Stimulated activated memory B cell treated with anti-CD40 and anti-IgM and Interleukin-4, amounts not matched to agents 10 μg/mL and 1 μg/mL and 100 μg/mL, for 72 hours (primary cell): ENCODE data around the gene CADPS2.

Source experiments
- ATAC-seq: fragments of 150-1000 bp; cut with Tn5 transposase; 2 replicates; pipeline ENCODE4 v1.10.0; 2021
- H3K27ac Mint-ChIP-seq: one replicate; pipeline ENCODE4 v1.8.0; 2022; ENCODE audit warnings: mild to moderate bottlenecking, mixed read lengths
- H3K27me3 Mint-ChIP-seq: one replicate; pipeline ENCODE4 v1.8.0; 2022; ENCODE audit warnings: mixed read lengths
- H3K36me3 Mint-ChIP-seq: one replicate; pipeline ENCODE4 v1.8.0; 2022; ENCODE audit warnings: mixed read lengths
- H3K4me1 Mint-ChIP-seq: one replicate; pipeline ENCODE4 v1.8.0; 2022; ENCODE audit warnings: mixed read lengths
- H3K4me3 Mint-ChIP-seq: one replicate; pipeline ENCODE4 v1.8.0; 2022; ENCODE audit warnings: mild to moderate bottlenecking, moderate library complexity, mixed read lengths
- H3K9me3 Mint-ChIP-seq: one replicate; pipeline ENCODE4 v1.8.0; 2022; ENCODE audit warnings: mixed read lengths

Gene CADPS2

GRCh38 chr7:122764902-122765301 is 121.4 kb downstream of the CADPS2 start:
- Mint-ChIP-seq H3K36me3 (no peaks in the 10 kb centered on the region), H3K4me3 (no peak overlapping the region), H3K27ac (no peak overlapping the region), H3K4me1 (no peaks in the 10 kb centered on the region), H3K9me3 (no peaks in the 10 kb centered on the region), H3K27me3 (no peaks in the 10 kb centered on the region)
- no peak for ATAC-seq

GRCh38 chr7:122764020-122764419 is 122.2 kb downstream of the CADPS2 start:
- no peak overlapping the region for H3K4me3 Mint-ChIP-seq
- H3K36me3 Mint-ChIP-seq: no peaks in the 10 kb centered on the region
- no peaks in the 10 kb centered on the region for H3K9me3 Mint-ChIP-seq
- H3K27ac Mint-ChIP-seq: no peak overlapping the region
- H3K27me3 Mint-ChIP-seq: no peaks in the 10 kb centered on the region
- no peaks in the 10 kb centered on the region for H3K4me1 Mint-ChIP-seq
- ATAC-seq: no peak

DNA sequence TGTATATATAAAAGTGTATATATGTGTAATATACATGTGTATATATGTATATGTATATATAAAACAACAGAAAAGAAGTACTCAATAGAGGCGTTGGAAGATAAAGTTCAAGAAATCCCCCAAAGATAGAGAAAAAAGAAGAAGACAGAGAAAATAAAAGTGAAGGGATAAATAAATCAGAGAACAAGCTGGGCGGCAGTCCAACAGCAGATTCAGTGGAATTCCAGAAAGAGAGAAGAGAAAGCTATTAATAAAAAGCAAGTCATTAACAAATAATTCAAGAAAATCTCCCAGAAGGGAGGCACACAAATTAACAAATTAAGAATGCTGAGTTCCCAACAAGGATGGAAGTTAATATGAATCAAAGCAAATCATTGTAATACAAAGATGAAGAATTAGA is 124.2 kb downstream of the CADPS2 start:
- Mint-ChIP-seq H3K27ac (no peak overlapping the region), H3K36me3 (no peaks in the 10 kb centered on the region)

GRCh38 chr7:122758501-122758900 is 127.8 kb downstream of the CADPS2 start:
- Mint-ChIP-seq H3K27me3 (no peaks in the 10 kb centered on the region), H3K9me3 (no peaks in the 10 kb centered on the region), H3K36me3 (no peaks in the 10 kb centered on the region)

More for the DNA sequence above, 124.2 kb downstream of the CADPS2 start:
- ATAC-seq: no peak
- no peaks in the 10 kb centered on the region for H3K9me3 Mint-ChIP-seq
- no peaks in the 10 kb centered on the region for H3K4me1 Mint-ChIP-seq
- H3K27me3 Mint-ChIP-seq: no peaks in the 10 kb centered on the region
- H3K4me3 Mint-ChIP-seq: no peak overlapping the region

DNA sequence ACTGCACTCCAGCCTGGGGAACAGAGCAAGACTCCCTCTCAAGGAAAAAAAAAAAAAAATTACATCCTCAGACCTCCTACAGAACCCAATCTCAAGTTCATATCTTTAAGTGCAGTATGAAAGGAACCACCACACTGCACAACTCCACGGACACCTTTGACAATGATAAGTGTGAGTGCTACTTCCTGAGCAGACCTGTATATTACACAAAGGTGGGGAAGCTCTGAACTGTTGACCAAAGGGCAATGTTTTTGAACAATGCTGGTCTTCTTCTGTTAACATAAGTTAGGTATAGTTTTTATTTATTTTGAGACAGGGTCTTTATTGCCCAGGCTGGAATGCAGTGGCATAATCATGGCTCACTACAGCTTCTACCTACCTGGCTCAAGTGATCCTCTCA is 129.4 kb downstream of the CADPS2 start:
- Mint-ChIP-seq H3K4me1 (no peaks in the 10 kb centered on the region), H3K9me3 (no peaks in the 10 kb centered on the region), H3K27me3 (no peaks in the 10 kb centered on the region), H3K27ac (no peak overlapping the region), H3K36me3 (no peaks in the 10 kb centered on the region), H3K4me3 (no peak overlapping the region)
- ATAC-seq: no peak

More at GRCh38 chr7:122758501-122758900, 127.8 kb downstream of the CADPS2 start:
- Mint-ChIP-seq H3K27ac (no peak overlapping the region), H3K4me3 (no peak overlapping the region), H3K4me1 (no peaks in the 10 kb centered on the region)
- no peak for ATAC-seq

DNA sequence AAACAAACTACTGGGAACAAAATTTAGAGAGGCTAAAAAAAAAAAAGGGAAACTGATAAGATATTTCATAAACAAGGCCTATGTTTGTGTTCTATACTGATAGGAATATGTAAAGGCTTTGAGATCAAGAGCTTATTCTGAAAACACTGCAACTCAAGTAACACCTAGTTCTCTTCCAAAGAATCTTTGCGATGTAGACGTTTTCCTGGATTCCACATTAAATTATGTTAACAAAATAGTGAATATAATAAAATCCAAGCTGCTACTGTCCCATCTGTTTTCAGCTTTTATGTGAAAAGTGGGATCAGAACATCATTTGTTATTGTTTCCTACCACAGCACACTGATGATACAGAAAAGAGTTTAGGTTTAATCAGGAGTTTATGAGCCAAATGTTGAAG is 130.6 kb downstream of the CADPS2 start:
- no peaks in the 10 kb centered on the region for H3K4me1 Mint-ChIP-seq

GRCh38 chr7:122752583-122752982 is 133.7 kb downstream of the CADPS2 start:
- Mint-ChIP-seq H3K27ac (no peak overlapping the region), H3K4me3 (no peak overlapping the region)

More for the DNA sequence above, 130.6 kb downstream of the CADPS2 start:
- Mint-ChIP-seq H3K9me3 (no peaks in the 10 kb centered on the region), H3K36me3 (no peaks in the 10 kb centered on the region), H3K27me3 (no peaks in the 10 kb centered on the region), H3K27ac (no peak overlapping the region), H3K4me3 (no peak overlapping the region)
- ATAC-seq: no peak

DNA sequence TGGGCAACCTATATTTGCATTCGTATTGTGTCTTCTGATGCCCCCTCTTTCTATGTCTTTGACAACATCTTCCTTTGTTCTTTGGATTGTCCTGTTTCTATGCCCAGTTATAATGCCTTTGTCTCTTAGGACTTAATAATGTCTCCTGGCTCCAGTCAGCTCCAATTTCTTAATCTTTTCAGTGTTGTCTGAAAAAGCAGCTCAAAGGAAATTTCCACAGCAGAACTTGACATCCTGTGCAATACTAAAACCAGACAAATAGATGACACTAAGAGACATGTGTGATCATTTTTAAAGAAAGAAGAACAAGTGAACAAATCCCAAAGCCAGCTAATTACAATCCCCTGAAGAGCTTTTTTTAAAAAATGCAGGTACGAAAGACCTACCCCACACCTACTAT is 135.9 kb downstream of the CADPS2 start:
- Mint-ChIP-seq H3K9me3 (no peaks in the 10 kb centered on the region), H3K27ac (no peak overlapping the region), H3K4me3 (no peak overlapping the region), H3K27me3 (no peaks in the 10 kb centered on the region), H3K4me1 (no peaks in the 10 kb centered on the region), H3K36me3 (no peaks in the 10 kb centered on the region)
- ATAC-seq: no peak

More at GRCh38 chr7:122752583-122752982, 133.7 kb downstream of the CADPS2 start:
- no peak for ATAC-seq
- Mint-ChIP-seq H3K4me1 (no peaks in the 10 kb centered on the region), H3K9me3 (no peaks in the 10 kb centered on the region), H3K36me3 (no peaks in the 10 kb centered on the region), H3K27me3 (no peaks in the 10 kb centered on the region)

GRCh38 chr7:122748195-122748594 is 138.1 kb downstream of the CADPS2 start:
- H3K27ac Mint-ChIP-seq: no peak overlapping the region
- no peaks in the 10 kb centered on the region for H3K9me3 Mint-ChIP-seq
- H3K4me3 Mint-ChIP-seq: no peak overlapping the region
- H3K4me1 Mint-ChIP-seq: no peaks in the 10 kb centered on the region
- no peak for ATAC-seq
- H3K36me3 Mint-ChIP-seq: no peaks in the 10 kb centered on the region
- no peaks in the 10 kb centered on the region for H3K27me3 Mint-ChIP-seq

- H3K4me1 Mint-ChIP-seq: no peaks in the 10 kb centered on the region
- H3K27me3 Mint-ChIP-seq: no peaks in the 10 kb centered on the region
- H3K4me3 Mint-ChIP-seq: no peak overlapping the region
- H3K36me3 Mint-ChIP-seq: no peaks in the 10 kb centered on the region
- ATAC-seq: no peak
- H3K27ac Mint-ChIP-seq: no peak overlapping the region
- no peaks in the 10 kb centered on the region for H3K9me3 Mint-ChIP-seq
Measured at GRCh38 chr7:122746948-122747347, 139.3 kb downstream of the CADPS2 start.

DNA sequence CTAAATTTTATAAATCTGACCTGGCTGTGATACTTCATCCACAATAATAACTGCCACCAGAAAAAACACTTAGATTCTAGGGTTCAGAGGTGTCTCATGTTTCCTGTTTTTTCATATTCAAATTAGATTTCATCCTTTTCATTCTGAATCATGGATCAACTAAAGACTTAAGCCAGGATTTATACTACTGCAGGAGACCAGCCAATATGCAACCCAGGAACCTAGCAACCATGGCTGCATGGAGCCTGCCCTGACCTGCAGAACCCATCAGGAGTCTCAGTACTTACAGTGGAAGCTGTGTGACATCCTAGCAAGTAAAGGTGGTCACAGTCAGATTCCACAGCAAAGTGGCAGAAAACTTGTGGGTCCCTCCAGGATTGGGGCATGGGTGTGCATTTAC is 143.0 kb downstream of the CADPS2 start:
- no peak for ATAC-seq
- Mint-ChIP-seq H3K27ac (no peak overlapping the region), H3K9me3 (no peaks in the 10 kb centered on the region), H3K4me1 (no peaks in the 10 kb centered on the region), H3K4me3 (no peak overlapping the region), H3K27me3 (no peaks in the 10 kb centered on the region), H3K36me3 (no peaks in the 10 kb centered on the region)

GRCh38 chr7:122738947-122739346 is 147.3 kb downstream of the CADPS2 start:
- Mint-ChIP-seq H3K4me3 (no peak overlapping the region), H3K27me3 (no peaks in the 10 kb centered on the region), H3K9me3 (no peaks in the 10 kb centered on the region), H3K36me3 (no peaks in the 10 kb centered on the region), H3K4me1 (no peaks in the 10 kb centered on the region), H3K27ac (no peak overlapping the region)
- no peak for ATAC-seq

DNA sequence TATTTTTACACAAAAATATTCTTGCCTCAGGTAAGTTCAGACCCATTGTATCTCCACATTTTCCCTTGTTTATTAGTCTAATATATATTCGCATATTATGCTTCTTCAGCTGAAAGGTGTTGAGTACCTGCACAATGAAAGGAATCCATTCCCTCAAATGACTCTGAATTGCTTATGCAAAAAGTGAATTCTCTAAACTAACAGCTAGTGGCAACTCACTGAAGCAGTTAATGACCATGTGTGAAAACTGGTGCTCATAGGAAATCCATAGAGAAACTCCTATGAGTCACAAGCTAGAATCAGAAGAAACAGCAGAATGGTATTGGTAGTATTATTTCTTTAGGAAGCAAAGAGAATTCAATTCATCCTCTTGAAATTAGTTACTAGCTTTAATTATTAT is 150.1 kb downstream of the CADPS2 start:
- Mint-ChIP-seq H3K27me3 (no peaks in the 10 kb centered on the region), H3K27ac (no peak overlapping the region), H3K36me3 (no peaks in the 10 kb centered on the region), H3K4me3 (no peak overlapping the region), H3K9me3 (no peaks in the 10 kb centered on the region), H3K4me1 (no peaks in the 10 kb centered on the region)
- no peak for ATAC-seq

- Mint-ChIP-seq H3K36me3 (no peaks in the 10 kb centered on the region), H3K27ac (no peak overlapping the region), H3K27me3 (no peaks in the 10 kb centered on the region), H3K4me1 (no peaks in the 10 kb centered on the region), H3K9me3 (no peaks in the 10 kb centered on the region), H3K4me3 (no peak overlapping the region)
- ATAC-seq: no peak
Measured at GRCh38 chr7:122727759-122728158, 158.5 kb downstream of the CADPS2 start.

DNA sequence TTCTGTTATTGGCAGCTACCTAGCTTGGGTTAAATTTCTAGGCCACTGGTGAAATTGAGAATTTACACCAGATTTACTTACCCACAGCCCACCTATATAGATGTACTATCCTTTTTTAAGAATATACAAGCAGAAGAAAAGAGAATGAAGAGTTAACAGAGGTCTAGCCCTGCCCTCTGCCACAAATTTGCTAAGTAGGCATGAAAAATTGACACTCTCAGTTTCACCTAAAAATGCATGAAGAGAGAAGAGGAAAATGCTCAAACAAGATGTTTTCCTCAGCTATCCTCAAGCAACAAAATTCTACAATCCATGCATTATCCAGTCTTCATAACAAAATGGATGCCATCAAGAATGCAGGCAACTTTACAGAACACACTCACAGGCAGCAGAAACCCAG is 158.9 kb downstream of the CADPS2 start:
- no peak for ATAC-seq
- no peaks in the 10 kb centered on the region for H3K4me1 Mint-ChIP-seq
- no peaks in the 10 kb centered on the region for H3K27me3 Mint-ChIP-seq
- no peak overlapping the region for H3K4me3 Mint-ChIP-seq
- H3K9me3 Mint-ChIP-seq: no peaks in the 10 kb centered on the region
- H3K27ac Mint-ChIP-seq: no peak overlapping the region
- no peaks in the 10 kb centered on the region for H3K36me3 Mint-ChIP-seq

DNA sequence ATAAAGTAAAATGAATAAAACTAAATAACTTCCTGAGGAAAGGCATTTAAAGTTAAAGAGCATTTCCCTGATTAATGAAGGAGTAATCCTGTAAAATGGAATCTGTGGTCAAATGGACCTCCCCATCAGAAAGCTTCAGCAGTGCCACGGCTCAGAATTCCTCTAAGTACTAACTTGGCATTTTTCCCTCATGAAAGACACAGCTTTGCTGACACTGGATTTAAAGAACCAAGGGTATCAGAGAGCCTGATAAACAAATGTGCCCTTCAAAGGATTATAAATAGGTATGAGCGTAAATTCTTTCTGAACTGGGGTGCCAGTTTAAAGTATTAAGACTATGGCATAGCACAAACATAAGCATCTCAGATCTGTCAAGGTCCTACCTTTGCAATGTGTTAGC is 159.4 kb downstream of the CADPS2 start:
- Mint-ChIP-seq H3K9me3 (no peaks in the 10 kb centered on the region), H3K36me3 (no peaks in the 10 kb centered on the region), H3K27ac (no peak overlapping the region), H3K27me3 (no peaks in the 10 kb centered on the region), H3K4me3 (no peak overlapping the region), H3K4me1 (no peaks in the 10 kb centered on the region)
- no peak for ATAC-seq

GRCh38 chr7:122724366-122724765 is 161.9 kb downstream of the CADPS2 start:
- no peaks in the 10 kb centered on the region for H3K27me3 Mint-ChIP-seq
- H3K9me3 Mint-ChIP-seq: peaks cover 4% of the 10 kb centered on the region
- H3K4me3 Mint-ChIP-seq: no peak overlapping the region
- no peak overlapping the region for H3K27ac Mint-ChIP-seq
- H3K36me3 Mint-ChIP-seq: no peaks in the 10 kb centered on the region
- no peak for ATAC-seq
- H3K4me1 Mint-ChIP-seq: no peaks in the 10 kb centered on the region
